GM12801 (cell line): Measurements from ENCODE around the gene KRTAP5-2.
"Not testable (repeated sequence)": the region's sequence is repeated elsewhere in the genome, so short reads cannot be mapped to it uniquely, and the experiment has no call there.

Source experiments
- CTCF ChIP-seq: IDR thresholded peaks from one replicate; pipeline ENCODE4 v1.5.1; 2011; ENCODE audit warnings: control low read depth; ENCODE audit not compliant: insufficient read length; ENCODE audit errors: extremely low read depth

KRTAP5-2 gene

DNA sequence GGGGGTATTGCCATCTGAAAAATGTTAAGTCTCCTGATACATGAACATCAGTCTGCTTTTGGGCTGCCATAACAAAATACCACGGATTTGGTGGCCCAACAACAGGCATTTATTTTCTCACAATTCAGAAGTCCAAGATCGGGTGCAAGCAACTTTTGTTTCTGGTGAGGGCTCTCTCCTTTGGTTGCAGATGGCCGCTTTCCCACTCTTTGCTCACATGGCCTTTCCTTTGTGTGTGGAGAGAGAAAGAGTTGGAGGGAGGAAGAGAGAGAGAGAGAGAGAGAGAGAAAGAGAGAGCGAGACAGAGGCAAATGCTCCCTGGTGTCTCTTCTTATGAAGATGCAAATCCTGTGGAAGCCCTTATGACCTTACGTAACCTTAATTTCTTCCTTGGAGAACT, 2.5 kb upstream of the KRTAP5-2 start:
- no peak for TF ChIP-seq CTCF

DNA sequence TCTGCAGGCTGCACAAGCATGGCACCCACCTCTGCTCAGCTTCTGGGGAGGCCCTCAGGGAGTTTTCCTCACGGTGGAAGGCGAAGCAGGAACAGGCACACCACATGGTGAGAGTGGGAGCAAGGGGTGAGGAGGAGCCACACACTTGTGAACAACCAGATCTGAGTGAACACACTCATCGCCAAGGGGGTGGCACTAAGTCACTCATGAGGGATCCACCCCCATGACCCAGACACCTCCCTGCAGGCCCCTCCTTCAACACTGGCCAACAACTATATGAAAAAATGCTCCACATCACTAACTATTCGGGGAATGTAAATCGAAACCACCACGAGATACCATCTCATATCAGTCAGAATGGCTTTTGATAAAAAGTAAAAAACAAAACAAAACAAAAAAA, 722 bp upstream of the KRTAP5-2 start:
- no peak for TF ChIP-seq CTCF

DNA sequence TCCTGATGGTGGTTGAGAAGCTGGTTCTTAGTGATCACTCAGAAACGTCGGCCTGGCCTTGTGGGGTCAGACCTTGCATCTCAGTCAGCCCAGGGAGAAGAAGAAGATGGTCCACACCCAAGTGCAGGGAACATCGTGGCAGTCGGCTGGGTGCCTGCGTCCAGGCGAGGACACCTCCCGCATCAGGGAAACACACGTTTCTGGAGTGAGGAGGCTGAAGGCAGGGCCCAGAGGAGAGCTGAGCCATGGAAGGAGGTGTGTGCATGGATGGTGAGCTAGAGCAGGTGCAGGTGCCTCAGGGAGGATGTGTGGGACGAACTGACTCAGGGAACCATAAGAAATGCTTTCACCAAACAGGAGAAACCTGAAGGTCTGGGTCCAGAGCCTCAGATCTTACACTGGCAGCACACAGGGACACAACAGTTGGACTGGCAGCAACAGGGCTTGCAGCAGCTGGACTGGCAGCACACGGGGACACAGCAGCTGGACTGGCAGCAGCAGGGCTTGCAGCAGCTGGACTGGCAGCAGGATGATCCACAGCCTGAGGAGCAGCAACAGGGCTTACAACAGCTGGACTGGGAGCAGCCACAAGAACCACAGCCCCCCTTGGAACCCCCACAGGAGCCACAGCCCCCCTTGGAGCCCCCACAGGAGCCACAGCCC, 632 bp downstream of the KRTAP5-2 start:
- no peak for TF ChIP-seq CTCF

DNA sequence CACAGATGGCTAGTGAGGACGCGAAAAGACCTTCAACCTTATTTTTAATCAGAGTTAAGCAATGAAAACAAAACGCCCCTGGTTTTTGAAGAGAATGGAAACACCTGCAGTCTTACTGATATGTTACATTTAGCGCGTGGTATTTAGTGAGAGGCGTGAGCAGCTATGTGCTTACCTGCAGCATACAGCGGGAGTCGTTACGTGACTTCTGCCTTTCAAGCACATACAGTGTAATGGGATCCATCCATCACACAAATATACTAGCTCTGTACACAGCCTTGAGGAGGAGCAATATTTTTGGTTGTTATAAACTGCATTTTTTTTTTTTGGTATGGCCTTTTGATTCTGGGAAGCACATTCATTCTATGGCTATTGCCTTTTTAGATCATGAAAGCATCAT, 5.5 kb downstream of the KRTAP5-2 start:
- no peak for TF ChIP-seq CTCF

- TF ChIP-seq CTCF = no peak
These were observed 8.1 kb downstream of the KRTAP5-2 start for GRCh38 chr11:1589996-1590395.

GRCh38 chr11:1586699-1587098, 11.4 kb downstream of the KRTAP5-2 start:
- TF ChIP-seq CTCF = no peak

DNA sequence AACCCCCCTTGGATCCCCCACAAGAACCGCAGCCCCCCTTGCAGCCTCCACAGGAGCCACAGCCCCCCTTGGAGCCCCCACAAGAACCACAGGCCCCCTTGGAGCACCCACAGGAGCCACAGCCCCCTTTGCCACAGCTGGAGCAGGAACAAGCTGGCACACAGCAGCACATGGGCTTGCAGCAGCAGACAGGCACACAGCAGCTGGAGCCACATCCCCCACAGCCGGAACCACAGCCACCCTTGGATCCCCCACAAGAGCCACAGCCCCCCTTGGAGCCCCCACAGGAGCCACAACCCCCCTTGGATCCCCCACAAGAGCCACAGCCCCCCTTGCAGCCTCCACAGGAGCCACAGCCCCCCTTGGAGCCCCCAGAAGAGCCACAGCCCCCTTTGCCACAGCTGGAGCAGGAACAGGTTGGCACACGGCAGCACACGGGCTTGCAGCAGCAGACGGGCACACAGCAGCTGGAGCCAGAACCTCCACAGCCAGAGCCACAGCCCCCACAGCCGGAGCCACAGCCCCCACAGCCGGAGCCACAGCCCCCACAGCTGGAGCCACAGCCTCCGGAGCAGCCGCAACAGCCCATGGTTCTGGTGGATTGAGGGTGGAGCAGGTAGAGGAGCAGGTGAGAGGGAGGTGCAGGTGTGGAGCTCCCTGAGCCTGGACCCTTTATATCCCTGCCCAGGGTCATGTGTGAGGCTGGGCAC, 13.3 kb downstream of the KRTAP5-2 start, which contains the start of gene KRTAP5-1:
Gene KRTAP5-1 (minus strand): TSS at position 623 of the 710 bp plus-strand sequence. CDS start 34 bp downstream, at position 589.
- TF ChIP-seq CTCF = not testable (repeated sequence)
